Measurements from ENCODE around the gene SAE1.
"Not testable (repeated sequence)": the region's sequence is repeated elsewhere in the genome, so short reads cannot be mapped to it uniquely, and the experiment has no call there.

SAE1 gene

GRCh38 chr19:47130589-47131227, at the start of gene SAE1:
SAE1 (plus strand) TSS chr19:47130835; CDS start chr19:47130931, 96 bp downstream.
- DNase-seq, result peak; percentile 49

- no peak for DNase-seq
Measured at GRCh38 chr19:47081095-47081494, 49.5 kb upstream of the SAE1 start.

GRCh38 chr19:47082493-47082892, 48.1 kb upstream of the SAE1 start:
- no peak for DNase-seq

- DNase-seq, result no peak
Measured at GRCh38 chr19:47084879-47085439, 45.7 kb upstream of the SAE1 start.

GRCh38 chr19:47086280-47086679, 44.4 kb upstream of the SAE1 start:
- DNase-seq, result no peak

- DNase-seq, result no peak
Measured at GRCh38 chr19:47089767-47090350, 40.8 kb upstream of the SAE1 start.

- DNase-seq, result no peak
Measured at GRCh38 chr19:47093254-47093653, 37.4 kb upstream of the SAE1 start.

- DNase-seq, result no peak
Measured at GRCh38 chr19:47093841-47094240, 36.8 kb upstream of the SAE1 start.

GRCh38 chr19:47094557-47095475, 35.8 kb upstream of the SAE1 start:
- DNase-seq, result no peak

GRCh38 chr19:47095476-47096099, 35.0 kb upstream of the SAE1 start:
- no peak for DNase-seq

- no peak for DNase-seq
Measured at GRCh38 chr19:47096100-47096704, 34.4 kb upstream of the SAE1 start.

GRCh38 chr19:47096721-47097120, 33.9 kb upstream of the SAE1 start:
- DNase-seq, result no peak

- no peak for DNase-seq
Measured at GRCh38 chr19:47097396-47098201, 33.0 kb upstream of the SAE1 start.

- DNase-seq, result no peak
Measured at GRCh38 chr19:47098608-47099007, 32.0 kb upstream of the SAE1 start.

- no peak for DNase-seq
Measured at GRCh38 chr19:47099576-47100050, 31.0 kb upstream of the SAE1 start.

- DNase-seq, result no peak
Measured at GRCh38 chr19:47100290-47100689, 30.3 kb upstream of the SAE1 start.

GRCh38 chr19:47101116-47101515, 29.5 kb upstream of the SAE1 start:
- not testable (repeated sequence) for DNase-seq

GRCh38 chr19:47102346-47103060, 28.1 kb upstream of the SAE1 start:
- no peak for DNase-seq

GRCh38 chr19:47104680-47105079, 26.0 kb upstream of the SAE1 start:
- DNase-seq, result no peak

- no peak for DNase-seq
Measured at GRCh38 chr19:47105874-47106273, 24.8 kb upstream of the SAE1 start.

- DNase-seq, result no peak
Measured at GRCh38 chr19:47106821-47107201, 23.8 kb upstream of the SAE1 start.
